ENCODE data around the gene TDRD7. TPM values are rescaled to one million over a fixed set of nuclear protein-coding genes. Genes with fewer than 3 reads are reported as not detected.

TDRD7 gene
- total RNA-seq, 1 experiment from 2014 or later = 2.8 TPM

DNA sequence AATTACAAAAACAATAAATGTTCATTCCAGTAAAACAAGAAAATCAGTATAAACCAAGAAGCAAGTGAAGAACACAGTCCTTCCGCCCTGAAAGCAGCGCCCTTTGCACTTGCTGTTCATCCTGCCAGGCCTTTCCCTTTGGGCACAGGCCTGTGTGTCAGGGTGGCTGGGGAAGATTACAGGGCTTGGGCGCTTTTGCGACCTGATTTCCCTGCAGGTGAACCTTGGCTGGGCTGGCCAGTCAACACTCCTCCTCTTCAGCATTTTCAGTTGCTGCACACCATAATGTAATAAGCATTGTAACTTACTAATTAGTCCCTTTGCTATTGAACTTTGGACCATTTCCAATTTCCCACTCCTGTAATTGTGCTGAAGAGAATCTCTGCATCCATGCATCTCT, 38.6 kb upstream of the TDRD7 start:
- POLR2A ChIA-PET = no interaction called here
- CTCF ChIA-PET = no interaction called here
- Mint-ChIP-seq H3K4me3 (no peak overlapping the region), H3K27ac (no peak overlapping the region), H3K36me3 (peaks cover 25% of the 10 kb centered on the region), H3K27me3 (ENCODE audit: low read depth) (no peaks in the 10 kb centered on the region; the same call in 1 of the 2 replicates), H3K4me1 (no peaks in the 10 kb centered on the region), H3K9me3 (peaks cover 27% of the 10 kb centered on the region)
- DNase-seq (ENCODE audit: low spot score) (no peak), ATAC-seq (no peak)
- TF ChIP-seq SMAD3 (CRISPR knock-in tag; IDR thresholded peaks at IDR 0.05; ENCODE audit: borderline replicate concordance) (no peak), RORB (CRISPR knock-in tag; IDR thresholded peaks at IDR 0.05) (no peak), CREB1 (CRISPR knock-in tag; IDR thresholded peaks at IDR 0.05) (no peak), GABPB1 (CRISPR knock-in tag; IDR thresholded peaks at IDR 0.05) (no peak), SOX15 (CRISPR knock-in tag; IDR thresholded peaks at IDR 0.05) (no peak), NR3C1 (CRISPR knock-in tag; conservative IDR thresholded peaks at IDR 0.05; ENCODE audit: low read depth) (no peak), GRHL2 (CRISPR knock-in tag; IDR thresholded peaks at IDR 0.05; ENCODE audit: insufficient replicate concordance, severe bottlenecking) (no peak), NR2C2 (CRISPR knock-in tag; IDR thresholded peaks at IDR 0.05) (no peak)
- TF ChIP-seq, protein P1, sequence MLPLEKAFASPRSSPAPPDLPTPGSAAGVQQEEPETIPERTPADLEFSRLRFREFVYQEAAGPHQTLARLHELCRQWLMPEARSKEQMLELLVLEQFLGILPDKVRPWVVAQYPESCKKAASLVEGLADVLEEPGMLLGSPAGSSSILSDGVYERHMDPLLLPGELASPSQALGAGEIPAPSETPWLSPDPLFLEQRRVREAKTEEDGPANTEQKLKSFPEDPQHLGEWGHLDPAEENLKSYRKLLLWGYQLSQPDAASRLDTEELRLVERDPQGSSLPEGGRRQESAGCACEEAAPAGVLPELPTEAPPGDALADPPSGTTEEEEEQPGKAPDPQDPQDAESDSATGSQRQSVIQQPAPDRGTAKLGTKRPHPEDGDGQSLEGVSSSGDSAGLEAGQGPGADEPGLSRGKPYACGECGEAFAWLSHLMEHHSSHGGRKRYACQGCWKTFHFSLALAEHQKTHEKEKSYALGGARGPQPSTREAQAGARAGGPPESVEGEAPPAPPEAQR (CRISPR knock-in tag; IDR thresholded peaks at IDR 0.05) = no peak
- TF ChIP-seq, protein P2, sequence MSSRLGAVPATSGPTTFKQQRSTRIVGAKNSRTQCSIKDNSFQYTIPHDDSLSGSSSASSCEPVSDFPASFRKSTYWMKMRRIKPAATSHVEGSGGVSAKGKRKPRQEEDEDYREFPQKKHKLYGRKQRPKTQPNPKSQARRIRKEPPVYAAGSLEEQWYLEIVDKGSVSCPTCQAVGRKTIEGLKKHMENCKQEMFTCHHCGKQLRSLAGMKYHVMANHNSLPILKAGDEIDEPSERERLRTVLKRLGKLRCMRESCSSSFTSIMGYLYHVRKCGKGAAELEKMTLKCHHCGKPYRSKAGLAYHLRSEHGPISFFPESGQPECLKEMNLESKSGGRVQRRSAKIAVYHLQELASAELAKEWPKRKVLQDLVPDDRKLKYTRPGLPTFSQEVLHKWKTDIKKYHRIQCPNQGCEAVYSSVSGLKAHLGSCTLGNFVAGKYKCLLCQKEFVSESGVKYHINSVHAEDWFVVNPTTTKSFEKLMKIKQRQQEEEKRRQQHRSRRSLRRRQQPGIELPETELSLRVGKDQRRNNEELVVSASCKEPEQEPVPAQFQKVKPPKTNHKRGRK (CRISPR knock-in tag; IDR thresholded peaks at IDR 0.05; ENCODE audit: borderline replicate concordance) = no peak
- TF ChIP-seq, protein P3, sequence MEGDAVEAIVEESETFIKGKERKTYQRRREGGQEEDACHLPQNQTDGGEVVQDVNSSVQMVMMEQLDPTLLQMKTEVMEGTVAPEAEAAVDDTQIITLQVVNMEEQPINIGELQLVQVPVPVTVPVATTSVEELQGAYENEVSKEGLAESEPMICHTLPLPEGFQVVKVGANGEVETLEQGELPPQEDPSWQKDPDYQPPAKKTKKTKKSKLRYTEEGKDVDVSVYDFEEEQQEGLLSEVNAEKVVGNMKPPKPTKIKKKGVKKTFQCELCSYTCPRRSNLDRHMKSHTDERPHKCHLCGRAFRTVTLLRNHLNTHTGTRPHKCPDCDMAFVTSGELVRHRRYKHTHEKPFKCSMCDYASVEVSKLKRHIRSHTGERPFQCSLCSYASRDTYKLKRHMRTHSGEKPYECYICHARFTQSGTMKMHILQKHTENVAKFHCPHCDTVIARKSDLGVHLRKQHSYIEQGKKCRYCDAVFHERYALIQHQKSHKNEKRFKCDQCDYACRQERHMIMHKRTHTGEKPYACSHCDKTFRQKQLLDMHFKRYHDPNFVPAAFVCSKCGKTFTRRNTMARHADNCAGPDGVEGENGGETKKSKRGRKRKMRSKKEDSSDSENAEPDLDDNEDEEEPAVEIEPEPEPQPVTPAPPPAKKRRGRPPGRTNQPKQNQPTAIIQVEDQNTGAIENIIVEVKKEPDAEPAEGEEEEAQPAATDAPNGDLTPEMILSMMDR (IDR thresholded peaks at IDR 0.05) = no peak

DNA sequence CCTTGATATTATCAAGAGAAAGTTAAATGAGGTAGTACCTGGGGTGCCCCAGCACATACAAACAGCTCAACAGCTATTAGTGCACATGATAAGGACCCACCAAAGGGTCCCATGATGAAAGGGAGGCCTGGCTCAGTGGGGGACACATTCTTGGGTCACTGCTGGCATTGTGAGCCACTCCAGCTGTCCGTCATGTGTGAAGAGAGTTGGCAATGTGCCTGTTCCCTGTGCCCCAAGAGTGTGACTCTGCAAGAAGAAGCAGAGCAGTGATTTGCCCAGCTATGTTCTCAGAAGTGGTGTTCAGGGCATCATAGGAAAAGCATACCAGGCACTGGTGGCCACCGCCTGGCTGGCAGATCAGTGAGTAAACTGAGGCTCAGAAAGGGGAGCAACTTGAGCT, 37.1 kb upstream of the TDRD7 start:
- ChIA-PET CTCF (interaction anchor here (3.5 kb wide), 1 partner anchor 11 kb away, joined by 16 read pairs; no protein-coding TSS in a partner anchor), POLR2A (no interaction called here)
- no peaks in the 10 kb centered on the region for H3K4me1 Mint-ChIP-seq
- DNase-seq (ENCODE audit: low spot score) = no peak
- peaks cover 13% of the 10 kb centered on the region for H3K36me3 Mint-ChIP-seq
- no peak overlapping the region for H3K4me3 Mint-ChIP-seq
- no peak for ATAC-seq
- H3K9me3 Mint-ChIP-seq = peaks cover 12% of the 10 kb centered on the region
- TF ChIP-seq, protein P4, sequence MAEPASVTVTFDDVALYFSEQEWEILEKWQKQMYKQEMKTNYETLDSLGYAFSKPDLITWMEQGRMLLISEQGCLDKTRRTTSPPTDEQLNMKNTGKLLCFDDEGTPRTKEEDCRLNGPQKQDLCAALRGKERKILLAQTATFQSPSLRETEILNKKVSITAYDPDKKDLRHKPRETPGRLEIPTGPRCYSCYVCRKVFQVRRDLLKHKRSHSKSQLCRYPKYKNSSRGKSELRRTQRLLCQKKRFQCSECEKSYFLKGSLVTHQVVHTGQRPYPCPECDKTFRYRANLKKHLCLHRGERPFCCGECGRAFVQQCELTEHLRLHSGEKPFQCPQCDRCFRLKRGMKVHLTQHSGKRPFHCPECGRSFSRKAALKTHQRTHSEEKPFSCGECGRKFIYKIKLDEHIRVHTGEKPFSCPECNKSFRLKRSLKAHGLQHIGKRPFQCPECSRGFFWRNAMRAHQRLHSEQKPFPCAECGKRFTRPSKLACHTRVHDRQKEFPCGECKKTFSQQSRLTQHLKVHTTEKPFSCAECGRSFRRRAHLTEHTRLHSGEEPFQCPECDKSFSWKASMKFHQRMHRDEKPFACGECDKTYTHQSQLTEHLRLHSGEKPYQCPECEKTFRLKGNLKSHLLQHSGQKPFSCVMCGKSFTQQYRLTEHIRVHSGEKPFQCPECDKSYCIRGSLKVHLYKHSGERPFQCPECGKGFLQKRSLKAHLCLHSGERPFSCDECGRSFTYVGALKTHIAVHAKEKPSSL (CRISPR knock-in tag; conservative IDR thresholded peaks at IDR 0.05) = no peak
- TF ChIP-seq, protein P5, sequence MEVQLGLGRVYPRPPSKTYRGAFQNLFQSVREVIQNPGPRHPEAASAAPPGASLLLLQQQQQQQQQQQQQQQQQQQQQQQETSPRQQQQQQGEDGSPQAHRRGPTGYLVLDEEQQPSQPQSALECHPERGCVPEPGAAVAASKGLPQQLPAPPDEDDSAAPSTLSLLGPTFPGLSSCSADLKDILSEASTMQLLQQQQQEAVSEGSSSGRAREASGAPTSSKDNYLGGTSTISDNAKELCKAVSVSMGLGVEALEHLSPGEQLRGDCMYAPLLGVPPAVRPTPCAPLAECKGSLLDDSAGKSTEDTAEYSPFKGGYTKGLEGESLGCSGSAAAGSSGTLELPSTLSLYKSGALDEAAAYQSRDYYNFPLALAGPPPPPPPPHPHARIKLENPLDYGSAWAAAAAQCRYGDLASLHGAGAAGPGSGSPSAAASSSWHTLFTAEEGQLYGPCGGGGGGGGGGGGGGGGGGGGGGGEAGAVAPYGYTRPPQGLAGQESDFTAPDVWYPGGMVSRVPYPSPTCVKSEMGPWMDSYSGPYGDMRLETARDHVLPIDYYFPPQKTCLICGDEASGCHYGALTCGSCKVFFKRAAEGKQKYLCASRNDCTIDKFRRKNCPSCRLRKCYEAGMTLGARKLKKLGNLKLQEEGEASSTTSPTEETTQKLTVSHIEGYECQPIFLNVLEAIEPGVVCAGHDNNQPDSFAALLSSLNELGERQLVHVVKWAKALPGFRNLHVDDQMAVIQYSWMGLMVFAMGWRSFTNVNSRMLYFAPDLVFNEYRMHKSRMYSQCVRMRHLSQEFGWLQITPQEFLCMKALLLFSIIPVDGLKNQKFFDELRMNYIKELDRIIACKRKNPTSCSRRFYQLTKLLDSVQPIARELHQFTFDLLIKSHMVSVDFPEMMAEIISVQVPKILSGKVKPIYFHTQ (CRISPR knock-in tag; IDR thresholded peaks at IDR 0.05) = no peak
- TF ChIP-seq, protein P6, sequence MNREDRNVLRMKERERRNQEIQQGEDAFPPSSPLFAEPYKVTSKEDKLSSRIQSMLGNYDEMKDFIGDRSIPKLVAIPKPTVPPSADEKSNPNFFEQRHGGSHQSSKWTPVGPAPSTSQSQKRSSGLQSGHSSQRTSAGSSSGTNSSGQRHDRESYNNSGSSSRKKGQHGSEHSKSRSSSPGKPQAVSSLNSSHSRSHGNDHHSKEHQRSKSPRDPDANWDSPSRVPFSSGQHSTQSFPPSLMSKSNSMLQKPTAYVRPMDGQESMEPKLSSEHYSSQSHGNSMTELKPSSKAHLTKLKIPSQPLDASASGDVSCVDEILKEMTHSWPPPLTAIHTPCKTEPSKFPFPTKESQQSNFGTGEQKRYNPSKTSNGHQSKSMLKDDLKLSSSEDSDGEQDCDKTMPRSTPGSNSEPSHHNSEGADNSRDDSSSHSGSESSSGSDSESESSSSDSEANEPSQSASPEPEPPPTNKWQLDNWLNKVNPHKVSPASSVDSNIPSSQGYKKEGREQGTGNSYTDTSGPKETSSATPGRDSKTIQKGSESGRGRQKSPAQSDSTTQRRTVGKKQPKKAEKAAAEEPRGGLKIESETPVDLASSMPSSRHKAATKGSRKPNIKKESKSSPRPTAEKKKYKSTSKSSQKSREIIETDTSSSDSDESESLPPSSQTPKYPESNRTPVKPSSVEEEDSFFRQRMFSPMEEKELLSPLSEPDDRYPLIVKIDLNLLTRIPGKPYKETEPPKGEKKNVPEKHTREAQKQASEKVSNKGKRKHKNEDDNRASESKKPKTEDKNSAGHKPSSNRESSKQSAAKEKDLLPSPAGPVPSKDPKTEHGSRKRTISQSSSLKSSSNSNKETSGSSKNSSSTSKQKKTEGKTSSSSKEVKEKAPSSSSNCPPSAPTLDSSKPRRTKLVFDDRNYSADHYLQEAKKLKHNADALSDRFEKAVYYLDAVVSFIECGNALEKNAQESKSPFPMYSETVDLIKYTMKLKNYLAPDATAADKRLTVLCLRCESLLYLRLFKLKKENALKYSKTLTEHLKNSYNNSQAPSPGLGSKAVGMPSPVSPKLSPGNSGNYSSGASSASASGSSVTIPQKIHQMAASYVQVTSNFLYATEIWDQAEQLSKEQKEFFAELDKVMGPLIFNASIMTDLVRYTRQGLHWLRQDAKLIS (CRISPR knock-in tag; IDR thresholded peaks at IDR 0.05; ENCODE audit: borderline replicate concordance) = no peak
- TF ChIP-seq CREB1 (CRISPR knock-in tag; IDR thresholded peaks at IDR 0.05) (no peak), ZNF671 (CRISPR knock-in tag; IDR thresholded peaks at IDR 0.05) (no peak), FOXP1 (CRISPR knock-in tag; IDR thresholded peaks at IDR 0.05; ENCODE audit: borderline replicate concordance) (no peak)
- TF ChIP-seq, protein P7, sequence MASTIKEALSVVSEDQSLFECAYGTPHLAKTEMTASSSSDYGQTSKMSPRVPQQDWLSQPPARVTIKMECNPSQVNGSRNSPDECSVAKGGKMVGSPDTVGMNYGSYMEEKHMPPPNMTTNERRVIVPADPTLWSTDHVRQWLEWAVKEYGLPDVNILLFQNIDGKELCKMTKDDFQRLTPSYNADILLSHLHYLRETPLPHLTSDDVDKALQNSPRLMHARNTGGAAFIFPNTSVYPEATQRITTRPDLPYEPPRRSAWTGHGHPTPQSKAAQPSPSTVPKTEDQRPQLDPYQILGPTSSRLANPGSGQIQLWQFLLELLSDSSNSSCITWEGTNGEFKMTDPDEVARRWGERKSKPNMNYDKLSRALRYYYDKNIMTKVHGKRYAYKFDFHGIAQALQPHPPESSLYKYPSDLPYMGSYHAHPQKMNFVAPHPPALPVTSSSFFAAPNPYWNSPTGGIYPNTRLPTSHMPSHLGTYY (CRISPR knock-in tag; IDR thresholded peaks at IDR 0.05) = no peak
- no peak overlapping the region for H3K27ac Mint-ChIP-seq
- no peaks in the 10 kb centered on the region; the same call in 1 of the 2 replicates for H3K27me3 Mint-ChIP-seq (ENCODE audit: low read depth)

Measured in WTC11 (cell line).